Measurements from ENCODE around the gene TENM4. TPM values are rescaled to one million over a fixed set of nuclear protein-coding genes. Genes with fewer than 3 reads are reported as not detected.

Gene TENM4
- total RNA-seq, 2 experiments from 2014 or later, result not detected

- no peak overlapping the region for H3K27ac ChIP-seq (ENCODE audit: low read depth, low read length, poor library complexity, severe bottlenecking)
- H4K20me1 ChIP-seq (ENCODE audit: insufficient read depth, low read length), result no peaks in the 10 kb centered on the region
- no TSS peak for BruUV-seq (replicated peaks)
- H3K4me2 ChIP-seq (ENCODE audit: low read length), result no peak overlapping the region
- no peaks in the 10 kb centered on the region for H3K79me2 ChIP-seq (ENCODE audit: insufficient read depth, low read depth, low read length)
- no peak for DNase-seq (ENCODE audit: low spot score)
- TF ChIP-seq CTCF (conservative IDR thresholded peaks at IDR 0.05; ENCODE audit: low read length) (no peak), EZH2phosphoT487 (IDR thresholded peaks at IDR 0.05; ENCODE audit: borderline replicate concordance, low read depth, low read length) (no peak)
- H3K4me1 ChIP-seq (ENCODE audit: insufficient read depth, low read length, poor library complexity, severe bottlenecking), result no peaks in the 10 kb centered on the region
- no peaks in the 10 kb centered on the region for H3K9me3 ChIP-seq (ENCODE audit: low read length)
- no peaks in the 10 kb centered on the region for H3K9me2 ChIP-seq (ENCODE audit: insufficient read depth, low read length)
- H2AFZ ChIP-seq (ENCODE audit: low read length), result no peak overlapping the region
- no peaks in the 10 kb centered on the region for H3K36me3 ChIP-seq (ENCODE audit: insufficient read depth, low read length)
- intact Hi-C loops (cut with micrococcal nuclease; ENCODE audit: unreplicated experiment), result no loop called here
- no peak overlapping the region for H3K4me3 ChIP-seq (ENCODE audit: low read depth, low read length, poor library complexity, severe bottlenecking)
- ChIA-PET CTCF (ENCODE audit: unreplicated experiment) (no interaction called here), POLR2A (interaction anchor here (1.0 kb wide), 1 partner anchor 10 kb away, joined by 3 read pairs; no protein-coding TSS in a partner anchor)
Observed at GRCh38 chr11:78850078-78850477, 590.8 kb downstream of the TENM4 start.

GRCh38 chr11:78846269-78846668 lies 594.6 kb downstream of the TENM4 start:
- Histone ChIP-seq H3K4me1 (ENCODE audit: insufficient read depth, low read length, poor library complexity, severe bottlenecking) (no peaks in the 10 kb centered on the region), H3K9me2 (ENCODE audit: insufficient read depth, low read length) (no peaks in the 10 kb centered on the region), H3K27ac (ENCODE audit: low read depth, low read length, poor library complexity, severe bottlenecking) (no peak overlapping the region), H3K9me3 (ENCODE audit: low read length) (no peaks in the 10 kb centered on the region), H3K79me2 (ENCODE audit: insufficient read depth, low read depth, low read length) (no peaks in the 10 kb centered on the region), H3K4me2 (ENCODE audit: low read length) (no peak overlapping the region), H3K36me3 (ENCODE audit: insufficient read depth, low read length) (no peaks in the 10 kb centered on the region), H3K4me3 (ENCODE audit: low read depth, low read length, poor library complexity, severe bottlenecking) (no peak overlapping the region), H2AFZ (ENCODE audit: low read length) (no peak overlapping the region), H4K20me1 (ENCODE audit: insufficient read depth, low read length) (no peaks in the 10 kb centered on the region)
- intact Hi-C loops (cut with micrococcal nuclease; ENCODE audit: unreplicated experiment), result no loop called here
- POLR2A ChIA-PET, result interaction anchor here (0.6 kb wide), 1 partner anchor 25 kb away, joined by 3 read pairs; no protein-coding TSS in a partner anchor
- CTCF ChIA-PET (ENCODE audit: unreplicated experiment), result no interaction called here
- TF ChIP-seq EZH2phosphoT487 (IDR thresholded peaks at IDR 0.05; ENCODE audit: borderline replicate concordance, low read depth, low read length), result no peak
- TF ChIP-seq CTCF (conservative IDR thresholded peaks at IDR 0.05; ENCODE audit: low read length), result no peak
- DNase-seq (ENCODE audit: low spot score), result no peak
- no TSS peak for BruUV-seq (replicated peaks)

GRCh38 chr11:78845496-78845895 lies 595.3 kb downstream of the TENM4 start:
- Histone ChIP-seq H3K9me3 (ENCODE audit: low read length) (no peaks in the 10 kb centered on the region), H3K9me2 (ENCODE audit: insufficient read depth, low read length) (no peaks in the 10 kb centered on the region), H3K4me2 (ENCODE audit: low read length) (no peak overlapping the region), H3K79me2 (ENCODE audit: insufficient read depth, low read depth, low read length) (no peaks in the 10 kb centered on the region), H3K36me3 (ENCODE audit: insufficient read depth, low read length) (no peaks in the 10 kb centered on the region), H2AFZ (ENCODE audit: low read length) (no peak overlapping the region), H3K27ac (ENCODE audit: low read depth, low read length, poor library complexity, severe bottlenecking) (no peak overlapping the region), H3K4me3 (ENCODE audit: low read depth, low read length, poor library complexity, severe bottlenecking) (no peak overlapping the region), H3K4me1 (ENCODE audit: insufficient read depth, low read length, poor library complexity, severe bottlenecking) (no peaks in the 10 kb centered on the region), H4K20me1 (ENCODE audit: insufficient read depth, low read length) (no peaks in the 10 kb centered on the region)
- POLR2A ChIA-PET, result no interaction called here
- DNase-seq (ENCODE audit: low spot score), result no peak
- CTCF ChIA-PET (ENCODE audit: unreplicated experiment), result no interaction called here
- TF ChIP-seq CTCF (conservative IDR thresholded peaks at IDR 0.05; ENCODE audit: low read length) (no peak), EZH2phosphoT487 (IDR thresholded peaks at IDR 0.05; ENCODE audit: borderline replicate concordance, low read depth, low read length) (no peak)
- BruUV-seq (replicated peaks), result no TSS peak
- intact Hi-C loops (cut with micrococcal nuclease; ENCODE audit: unreplicated experiment), result no loop called here
